ENCODE measurements around the gene DNAJC8.

DNA sequence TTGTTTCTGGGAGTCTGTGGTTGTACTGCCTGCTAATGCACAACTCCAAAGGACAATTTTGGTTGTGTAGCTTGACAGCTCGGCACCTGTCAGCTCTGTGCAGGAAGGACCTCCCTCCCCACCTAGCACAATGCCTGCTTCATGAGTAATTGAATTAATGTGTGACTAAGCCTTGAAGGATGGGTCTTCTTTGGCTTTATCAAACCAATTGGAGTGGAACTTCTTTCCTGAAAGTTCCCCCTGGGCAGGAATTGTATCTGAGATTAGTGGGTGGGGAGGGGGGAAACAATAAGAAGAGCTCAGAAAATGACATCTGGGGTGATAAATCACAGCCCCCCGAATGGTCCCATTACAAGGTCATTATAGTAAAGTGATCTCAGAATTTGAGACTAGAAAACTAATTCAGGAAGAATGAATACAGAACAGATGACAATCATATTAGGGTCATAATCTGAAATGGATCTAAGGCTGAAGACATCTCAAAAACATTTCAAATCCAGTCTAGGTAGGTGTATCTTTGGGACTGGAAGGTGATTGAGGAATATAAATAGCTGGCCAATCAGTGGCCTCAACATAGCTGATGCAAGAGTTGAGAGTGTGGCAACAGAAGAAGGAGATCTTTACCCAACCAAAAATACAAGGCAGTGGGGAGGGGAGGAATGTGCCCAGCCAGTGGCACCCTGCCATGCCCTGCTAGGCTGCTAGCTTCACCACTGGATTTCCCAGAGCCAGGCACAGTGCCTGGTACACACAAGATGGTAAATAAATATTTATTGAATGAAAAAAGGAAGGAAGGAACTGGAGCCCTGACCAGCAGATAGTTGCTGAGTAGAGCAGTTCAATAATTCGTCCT lies 16.4 kb upstream of the DNAJC8 start:
- TF ChIP-seq, protein P1, sequence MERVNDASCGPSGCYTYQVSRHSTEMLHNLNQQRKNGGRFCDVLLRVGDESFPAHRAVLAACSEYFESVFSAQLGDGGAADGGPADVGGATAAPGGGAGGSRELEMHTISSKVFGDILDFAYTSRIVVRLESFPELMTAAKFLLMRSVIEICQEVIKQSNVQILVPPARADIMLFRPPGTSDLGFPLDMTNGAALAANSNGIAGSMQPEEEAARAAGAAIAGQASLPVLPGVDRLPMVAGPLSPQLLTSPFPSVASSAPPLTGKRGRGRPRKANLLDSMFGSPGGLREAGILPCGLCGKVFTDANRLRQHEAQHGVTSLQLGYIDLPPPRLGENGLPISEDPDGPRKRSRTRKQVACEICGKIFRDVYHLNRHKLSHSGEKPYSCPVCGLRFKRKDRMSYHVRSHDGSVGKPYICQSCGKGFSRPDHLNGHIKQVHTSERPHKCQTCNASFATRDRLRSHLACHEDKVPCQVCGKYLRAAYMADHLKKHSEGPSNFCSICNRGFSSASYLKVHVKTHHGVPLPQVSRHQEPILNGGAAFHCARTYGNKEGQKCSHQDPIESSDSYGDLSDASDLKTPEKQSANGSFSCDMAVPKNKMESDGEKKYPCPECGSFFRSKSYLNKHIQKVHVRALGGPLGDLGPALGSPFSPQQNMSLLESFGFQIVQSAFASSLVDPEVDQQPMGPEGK (CRISPR knock-in tag; IDR thresholded peaks at IDR 0.05; ENCODE audit: borderline replicate concordance): no peak; the same call in 1 of the 2 replicates
- TF ChIP-seq ARNTL (CRISPR knock-in tag; IDR thresholded peaks at IDR 0.05; ENCODE audit: borderline replicate concordance, low read depth): no peak
- 0 out of 2 replicates have a peak, but pooled peaks have one; percentile 41 for TF ChIP-seq ISL1 (CRISPR knock-in tag; IDR thresholded peaks at IDR 0.05)
- TF ChIP-seq TCF4 (CRISPR knock-in tag; IDR thresholded peaks at IDR 0.05; ENCODE audit: borderline replicate concordance): no peak
- TF ChIP-seq, protein P2, sequence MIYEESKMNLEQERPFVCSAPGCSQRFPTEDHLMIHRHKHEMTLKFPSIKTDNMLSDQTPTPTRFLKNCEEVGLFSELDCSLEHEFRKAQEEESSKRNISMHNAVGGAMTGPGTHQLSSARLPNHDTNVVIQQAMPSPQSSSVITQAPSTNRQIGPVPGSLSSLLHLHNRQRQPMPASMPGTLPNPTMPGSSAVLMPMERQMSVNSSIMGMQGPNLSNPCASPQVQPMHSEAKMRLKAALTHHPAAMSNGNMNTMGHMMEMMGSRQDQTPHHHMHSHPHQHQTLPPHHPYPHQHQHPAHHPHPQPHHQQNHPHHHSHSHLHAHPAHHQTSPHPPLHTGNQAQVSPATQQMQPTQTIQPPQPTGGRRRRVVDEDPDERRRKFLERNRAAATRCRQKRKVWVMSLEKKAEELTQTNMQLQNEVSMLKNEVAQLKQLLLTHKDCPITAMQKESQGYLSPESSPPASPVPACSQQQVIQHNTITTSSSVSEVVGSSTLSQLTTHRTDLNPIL (CRISPR knock-in tag; IDR thresholded peaks at IDR 0.05; ENCODE audit: low read depth): no peak
- no peak for TF ChIP-seq ESRRG (CRISPR knock-in tag; IDR thresholded peaks at IDR 0.05)
- no peak for TF ChIP-seq ZNF565 (CRISPR knock-in tag; conservative IDR thresholded peaks at IDR 0.05; ENCODE audit: low read depth)

Data from SK-N-SH treated with all-trans-retinoic acid at 6 μM for 48 hours (cell line).